Measurements from ENCODE around the gene SRM.

DNA sequence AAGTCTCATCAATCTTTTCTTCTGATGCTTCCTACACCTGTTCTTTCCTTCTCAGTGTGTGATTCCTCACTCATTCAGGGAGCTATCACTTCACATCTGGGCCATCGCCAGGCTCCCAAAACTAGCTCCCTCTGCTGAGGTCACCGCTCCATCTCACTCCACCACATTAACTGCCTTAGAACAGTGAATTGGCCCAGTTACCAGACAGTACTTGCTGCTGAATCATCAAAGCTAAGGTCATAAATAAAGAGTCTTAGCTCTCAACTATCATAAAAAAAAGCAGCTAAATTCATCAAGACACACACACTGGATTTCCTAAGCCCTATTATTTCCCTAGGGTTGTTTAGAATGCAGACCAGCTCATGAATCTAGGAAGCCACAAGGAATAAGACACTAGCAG lies 18.8 kb upstream of the SRM start:
- TF ChIP-seq CTCF (IDR thresholded peaks at IDR 0.05) = no peak
- no peak for TF ChIP-seq POLR2A (IDR thresholded peaks at IDR 0.05)
- TF ChIP-seq POLR2AphosphoS5 (IDR thresholded peaks at IDR 0.05) = no peak
